Loucy (cell line): ENCODE data around the gene HSF2BP.
"Not testable (repeated sequence)": the region's sequence is repeated elsewhere in the genome, so short reads cannot be mapped to it uniquely, and the experiment has no call there.

ENCODE experiments used
- CTCF ChIP-seq: fragments of 200-600 bp; sonication (generic); conservative IDR thresholded peaks from 2 replicates; pipeline ENCODE4 v1.5.1; 2014; ENCODE audit warnings: mild to moderate bottlenecking, antibody characterized with exemption, low read length
- EZH2phosphoT487 ChIP-seq: fragments of 200-600 bp; IDR thresholded peaks from 2 replicates; pipeline ENCODE4 v1.6.1; 2018; ENCODE audit warnings: antibody characterized with exemption, mild to moderate bottlenecking, moderate library complexity, borderline replicate concordance

- TF ChIP-seq CTCF, EZH2phosphoT487: not testable (repeated sequence)
Measured at GRCh38 chr21:43570195-43570594, 89.1 kb downstream of the HSF2BP start.
